Measurements from ENCODE around the gene OPCML.

GRCh38 chr11:133337193-133337592, 195.1 kb downstream of the OPCML start:
- TF ChIP-seq POLR2AphosphoS5 (IDR thresholded peaks at IDR 0.05; ENCODE audit: low read depth) (no peak), CTCF (IDR thresholded peaks at IDR 0.05; ENCODE audit: insufficient read depth, low read length) (no peak), GABPA (IDR thresholded peaks at IDR 0.05; ENCODE audit: low read depth) (no peak), REST (IDR thresholded peaks at IDR 0.05; ENCODE audit: insufficient replicate concordance, low read depth) (no peak)

Data from HL-60 (cell line).